Endometrial microvascular endothelial cells (primary cell): Measurements from ENCODE around the gene SCO2. TPM values are rescaled to one million over a fixed set of nuclear protein-coding genes. Genes with fewer than 3 reads are reported as not detected.
"Not testable (repeated sequence)": the region's sequence is repeated elsewhere in the genome, so short reads cannot be mapped to it uniquely, and the experiment has no call there.

Experiments
- in situ Hi-C: cut with HindIII; loops from 2 replicates; pipeline ENCODE4 v1.10.0; 2017; ENCODE audit warnings: low sequenced_read_pairs, low pct_unique_long_range_greater_than_20kb; ENCODE audit errors: inconsistent ontology term
- total RNA-seq: library from RNA; depleted of rRNA; stranded (reverse); fragments of >200 nt; gene quantifications from one replicate; pipeline ENCODE4 v1.2.3, GENCODE V29; 2015; ENCODE audit errors: inconsistent ontology term

Gene SCO2
- total RNA-seq, 1 donor from 2014 or later: 1.1 TPM

DNA sequence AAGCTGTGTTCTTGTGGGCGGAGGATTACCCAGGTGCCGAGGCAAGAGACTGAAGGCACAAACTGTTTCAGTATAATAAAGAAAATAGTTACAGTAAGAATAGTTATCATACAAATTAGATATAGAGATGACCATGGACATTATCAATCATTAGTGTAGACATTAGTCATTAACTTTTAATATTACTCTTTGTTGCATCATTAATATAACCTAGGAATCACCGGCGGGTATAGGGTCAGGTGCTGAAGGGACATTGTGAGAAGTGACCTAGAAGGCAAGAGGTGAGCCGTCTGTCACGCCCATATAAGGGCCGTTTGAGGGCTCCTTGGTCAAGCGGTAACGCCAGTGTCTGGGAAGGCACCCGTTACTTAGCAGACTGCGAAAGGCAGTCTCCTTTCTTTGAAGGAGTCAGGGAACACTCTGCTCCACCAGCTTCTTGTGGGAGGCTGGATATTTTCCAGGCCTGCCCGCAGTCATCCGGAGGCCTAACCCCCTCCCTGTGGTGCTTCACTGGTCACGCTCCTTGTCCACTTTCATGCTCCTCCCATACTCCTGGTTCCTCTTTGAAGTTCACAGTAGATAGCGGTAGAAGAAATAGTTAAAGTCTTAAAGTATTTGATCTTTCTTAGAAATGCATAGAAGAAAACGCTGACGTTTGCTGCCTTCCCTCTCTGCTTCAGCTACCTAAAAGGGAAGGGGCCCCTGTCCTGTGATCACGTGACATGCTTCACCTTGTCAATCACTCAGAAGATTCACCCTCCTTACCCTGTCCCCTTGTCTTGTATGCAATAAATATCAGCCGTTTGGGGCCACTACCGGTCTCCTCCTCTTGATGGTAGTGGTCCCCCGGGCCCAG is 8.7 kb upstream of the SCO2 start:
- in situ Hi-C loops: not testable (repeated sequence)

DNA sequence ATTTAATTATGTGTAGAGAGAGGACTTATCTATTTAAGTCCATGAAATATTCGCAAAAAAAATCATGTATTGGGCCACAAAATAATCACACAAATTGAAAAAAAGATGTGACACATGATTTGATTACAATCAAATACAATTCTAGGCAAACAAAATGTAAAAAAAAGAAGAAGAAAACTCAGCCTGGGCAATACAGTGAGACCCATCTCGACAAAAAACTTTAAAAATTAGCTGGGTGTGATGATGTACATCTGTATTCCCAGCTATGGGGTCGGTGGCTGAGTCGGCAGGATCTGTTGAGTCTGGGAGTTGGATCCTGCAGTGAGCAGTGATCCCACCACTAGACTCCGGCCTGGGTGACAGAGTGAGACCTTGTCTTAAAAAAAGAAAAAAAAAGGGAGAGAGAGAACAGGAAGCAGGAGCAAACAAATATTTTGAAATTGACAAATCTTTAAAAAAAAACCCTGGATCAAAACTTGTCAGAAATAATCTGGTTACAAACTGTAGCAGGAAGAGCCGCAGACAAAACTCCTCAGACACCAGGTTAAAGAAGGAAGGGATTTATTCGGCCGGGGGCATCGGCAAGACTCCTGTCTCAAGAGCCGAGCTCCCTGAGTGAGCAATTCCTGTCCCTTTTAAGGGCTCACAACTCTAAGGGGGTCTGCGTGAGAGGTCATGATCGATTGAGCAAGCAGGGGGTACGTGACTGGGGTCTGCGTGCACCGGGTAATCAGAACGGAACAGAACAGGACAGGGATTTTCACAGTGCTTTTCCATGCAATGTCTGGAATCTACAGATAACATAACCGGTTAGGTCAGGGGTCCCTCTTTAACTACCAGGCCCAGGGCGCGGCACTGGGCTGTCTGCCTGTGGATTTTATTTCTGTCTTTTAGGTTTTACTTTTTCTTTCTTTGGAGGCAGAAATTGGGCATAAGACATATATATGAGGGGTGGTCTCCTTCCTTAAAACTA is 7.7 kb upstream of the SCO2 start:
- in situ Hi-C loops: no loop called here

DNA sequence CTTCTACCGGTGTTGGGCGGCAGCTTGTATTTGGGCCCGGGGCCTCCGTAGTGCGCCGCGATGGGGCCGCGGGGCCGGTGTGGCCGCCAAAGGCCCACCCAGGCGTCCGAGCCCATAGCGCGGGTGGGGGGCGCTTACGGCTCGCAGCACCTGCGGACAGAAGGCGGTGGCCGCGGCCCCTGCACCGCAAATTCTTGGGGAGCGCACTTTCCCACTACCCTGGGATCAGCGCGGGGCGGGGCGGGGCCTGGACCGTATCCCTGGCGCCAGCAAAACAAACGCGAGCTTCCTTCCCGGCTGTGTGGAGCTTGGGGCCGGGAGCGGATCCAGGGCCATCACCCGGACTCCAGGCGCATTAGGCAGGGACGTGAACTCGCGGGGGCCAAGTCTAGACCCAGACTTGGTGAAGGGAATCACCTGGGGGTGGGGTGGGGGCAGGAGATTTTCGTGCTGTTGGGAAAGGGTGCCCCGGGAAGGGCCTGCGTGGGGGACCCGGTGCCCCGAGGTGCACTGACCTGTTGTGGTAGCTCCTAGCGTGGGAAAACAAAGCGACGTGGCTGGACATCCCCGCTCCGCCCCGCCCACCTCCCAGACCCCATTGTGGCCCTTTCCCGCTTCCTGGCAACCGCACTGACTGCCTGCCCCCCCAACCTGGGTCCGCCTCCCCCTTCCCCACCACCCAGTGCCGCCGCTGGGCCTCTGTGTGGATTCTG is 6.7 kb upstream of the SCO2 start:
- in situ Hi-C loops: no loop called here

DNA sequence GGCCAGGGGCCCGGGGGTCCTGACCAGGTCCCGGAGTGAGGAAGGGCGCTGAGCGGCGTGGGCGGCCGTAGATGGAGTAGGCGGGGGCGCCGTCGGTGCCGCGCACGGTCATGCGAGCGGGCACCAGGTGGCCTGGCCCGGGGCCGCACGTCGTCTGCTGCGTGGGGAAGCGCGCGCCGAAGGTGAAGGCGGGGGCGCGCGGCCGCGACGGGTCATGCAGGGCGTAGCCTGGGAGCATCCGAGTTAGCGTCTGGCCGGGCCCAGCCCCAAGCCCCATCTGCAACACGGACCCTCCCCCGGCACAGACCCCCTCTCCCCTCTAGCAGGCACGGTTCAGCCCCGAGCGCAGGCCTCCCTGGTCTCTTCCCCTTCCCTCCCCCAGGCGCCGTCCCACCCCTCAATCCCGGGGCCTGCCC is 6.2 kb upstream of the SCO2 start:
- in situ Hi-C loops: no loop called here

DNA sequence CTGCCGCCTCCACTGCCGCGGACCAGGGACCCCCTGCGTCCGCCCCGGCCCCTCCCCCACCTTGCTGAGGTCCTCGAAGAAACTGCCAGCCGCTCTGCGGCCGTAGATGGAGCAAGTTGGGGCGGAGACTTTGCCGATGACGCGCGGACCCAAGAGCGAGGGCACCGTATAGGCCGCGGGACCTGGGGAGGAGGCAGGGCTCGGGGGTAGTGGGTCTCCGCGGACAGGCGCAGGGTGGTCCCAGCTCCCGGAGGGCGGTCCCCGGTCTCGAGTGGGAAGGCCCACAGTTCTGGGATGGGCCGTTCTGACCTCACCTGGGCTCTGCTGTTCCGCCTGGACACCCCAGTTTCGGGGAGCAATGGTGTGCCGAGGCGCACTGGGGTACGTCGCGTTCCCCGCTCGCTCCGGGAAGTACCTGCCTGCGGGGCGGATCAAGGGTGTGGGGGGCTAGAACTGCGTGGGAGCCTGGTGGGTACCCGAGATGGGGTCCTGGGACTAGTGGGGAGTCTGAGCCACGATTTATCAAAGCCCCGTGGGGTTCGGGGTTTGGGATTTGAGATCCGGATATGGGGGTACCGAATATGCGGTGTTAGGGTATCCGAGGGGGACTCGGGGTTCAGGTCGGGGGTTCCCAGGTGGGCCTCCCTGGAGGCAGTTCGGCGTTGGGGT is 5.6 kb upstream of the SCO2 start:
- in situ Hi-C loops: no loop called here

DNA sequence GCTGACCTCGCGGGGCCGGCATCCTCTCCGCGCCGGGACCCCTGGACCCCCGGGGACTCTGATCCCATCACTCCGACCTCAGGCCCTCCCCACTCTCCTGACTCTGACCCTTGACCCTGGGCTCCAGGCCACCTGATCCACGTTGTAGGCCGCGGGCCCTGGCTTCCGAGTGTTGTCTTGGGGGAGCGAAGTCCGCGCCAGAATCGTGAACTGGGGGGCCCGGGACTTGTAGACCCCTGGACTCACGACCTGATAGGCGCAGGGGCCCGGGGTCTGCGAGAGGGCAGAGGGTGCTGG is 5.1 kb upstream of the SCO2 start:
- in situ Hi-C loops: no loop called here

DNA sequence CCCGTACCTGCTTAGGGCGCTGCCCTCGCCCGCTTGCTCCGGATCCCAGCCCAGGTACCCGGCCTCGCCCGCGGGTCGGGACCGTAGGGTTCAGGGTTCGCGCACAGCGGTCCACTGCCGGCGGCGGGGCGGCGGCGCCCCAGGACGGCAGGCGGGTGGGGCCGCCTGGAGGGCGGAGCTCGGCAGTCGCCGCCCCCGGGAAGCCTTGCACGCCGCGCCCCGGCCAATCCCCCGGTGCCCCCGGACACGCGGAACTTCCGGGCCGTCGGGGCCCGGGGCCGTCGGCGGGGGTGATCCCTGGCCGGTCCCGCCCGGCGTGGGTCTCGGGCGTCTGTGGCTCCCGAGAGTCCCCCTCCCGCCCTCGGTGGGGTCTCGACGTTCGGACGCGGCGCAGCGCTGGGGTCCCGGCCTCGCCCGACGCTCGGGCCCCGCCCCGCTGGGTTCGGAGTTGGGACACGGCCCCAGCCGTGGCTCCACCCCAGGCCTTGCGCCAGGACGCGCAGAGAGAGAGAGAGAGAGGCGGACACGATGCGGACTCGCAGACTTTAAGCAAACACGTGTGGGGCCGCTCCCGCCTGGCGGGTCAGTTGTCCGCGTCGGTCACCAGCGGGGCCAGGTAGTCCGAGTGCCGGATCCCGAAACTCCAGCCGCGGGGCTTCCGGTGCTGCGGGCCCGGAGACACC is 4.6 kb upstream of the SCO2 start, which contains the start of gene TYMP:
Gene TYMP (minus strand): TSS at position 116 of the 683 bp plus-strand sequence. CDS start 303 bp downstream, outside the sequence.
- in situ Hi-C loops: no loop called here

DNA sequence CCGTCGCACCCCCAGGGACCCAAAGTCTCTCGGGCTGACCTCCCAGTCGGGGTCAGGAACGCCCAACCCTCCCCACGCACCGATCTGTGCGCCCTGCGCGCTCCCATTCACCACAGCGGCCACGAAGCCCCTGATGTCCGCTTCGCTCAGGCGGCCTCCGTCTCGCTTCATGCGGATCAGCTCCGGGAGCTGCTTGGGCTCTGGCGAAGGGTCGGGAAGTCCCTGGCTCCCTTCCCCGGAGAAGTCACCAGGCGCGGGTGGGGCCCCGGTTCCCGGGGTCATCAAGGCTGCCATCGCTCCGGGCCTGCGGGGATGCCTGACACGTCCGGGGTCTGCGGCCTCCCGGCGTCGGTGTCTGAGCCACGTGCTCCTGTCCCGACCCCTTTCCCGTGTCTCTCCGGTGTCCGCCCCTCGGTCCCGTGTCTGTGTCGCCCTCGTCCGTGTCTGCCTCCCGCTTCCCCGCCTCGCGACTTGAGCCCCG is 4.1 kb upstream of the SCO2 start:
- in situ Hi-C loops: no loop called here

DNA sequence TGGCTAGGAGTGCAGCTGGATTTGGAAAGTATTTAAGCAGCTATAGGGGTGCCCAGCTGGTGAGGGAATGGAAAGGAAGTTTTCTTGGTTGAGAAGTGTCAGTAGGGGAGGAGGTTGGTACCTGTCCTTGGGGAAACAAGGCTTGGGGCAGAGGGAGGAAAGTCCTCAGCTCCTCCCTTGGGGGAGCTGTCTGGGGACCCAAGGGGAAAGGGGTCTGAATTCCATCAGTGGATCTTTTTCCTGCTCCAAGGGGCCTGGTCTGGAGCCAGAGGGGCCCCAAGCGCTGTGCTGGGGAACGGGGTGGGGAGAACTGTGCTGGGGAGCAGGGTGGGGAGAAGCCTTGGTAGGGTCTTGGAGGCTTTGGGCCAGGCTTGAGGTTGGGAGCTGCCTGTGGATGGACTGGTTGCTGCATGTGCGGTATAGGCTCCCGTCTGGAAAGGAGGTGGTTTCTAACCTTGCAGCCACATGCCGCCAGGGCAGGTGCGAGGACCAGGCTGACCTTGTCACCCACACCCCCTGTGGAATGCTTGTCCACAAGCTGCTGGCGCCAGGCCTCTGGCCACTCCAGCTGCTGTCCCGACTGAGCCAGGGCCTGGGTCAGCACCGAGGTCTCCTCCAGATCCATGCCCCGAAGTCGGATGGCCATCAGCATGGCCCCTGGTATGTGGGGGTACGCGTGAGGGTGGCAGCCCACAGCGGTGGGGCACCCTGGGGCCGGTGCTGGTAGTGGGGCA is 3.5 kb upstream of the SCO2 start:
- in situ Hi-C loops: no loop called here

DNA sequence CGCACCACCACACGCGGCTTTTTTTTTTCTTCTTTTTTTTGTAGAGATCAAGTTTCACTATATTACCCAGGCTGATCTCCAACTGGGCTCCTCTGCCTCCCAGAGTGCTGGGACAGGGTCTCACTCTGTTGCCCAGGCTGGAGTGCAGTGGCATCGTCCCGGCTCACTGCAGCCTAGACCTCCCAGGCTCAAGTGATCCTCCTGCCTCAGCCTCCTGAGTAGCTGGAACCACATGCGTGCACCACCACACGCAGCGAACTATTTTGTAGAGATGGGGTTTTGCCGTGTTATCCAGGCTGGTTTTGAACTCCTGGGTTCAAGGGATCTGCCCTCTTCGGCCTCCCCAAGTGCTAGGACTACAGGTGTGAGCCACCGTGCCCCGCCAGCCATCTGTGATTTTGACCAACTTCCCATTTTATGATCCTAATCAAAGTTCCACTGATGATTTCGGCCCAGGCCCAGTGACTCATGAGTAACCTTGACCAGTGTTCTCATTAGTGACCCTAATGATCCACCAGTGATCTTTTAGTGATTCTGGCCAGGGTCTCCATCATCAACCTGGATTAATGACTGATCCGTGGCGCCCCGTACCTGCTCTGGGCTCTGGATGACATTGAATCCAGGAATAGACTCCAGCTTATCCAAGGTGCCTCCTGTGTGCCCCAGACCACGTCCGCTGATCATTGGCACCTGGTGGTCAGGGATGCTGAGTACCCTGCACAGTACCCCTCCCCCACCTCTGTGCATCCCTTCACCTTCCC is 2.7 kb upstream of the SCO2 start:
- in situ Hi-C loops: no loop called here

DNA sequence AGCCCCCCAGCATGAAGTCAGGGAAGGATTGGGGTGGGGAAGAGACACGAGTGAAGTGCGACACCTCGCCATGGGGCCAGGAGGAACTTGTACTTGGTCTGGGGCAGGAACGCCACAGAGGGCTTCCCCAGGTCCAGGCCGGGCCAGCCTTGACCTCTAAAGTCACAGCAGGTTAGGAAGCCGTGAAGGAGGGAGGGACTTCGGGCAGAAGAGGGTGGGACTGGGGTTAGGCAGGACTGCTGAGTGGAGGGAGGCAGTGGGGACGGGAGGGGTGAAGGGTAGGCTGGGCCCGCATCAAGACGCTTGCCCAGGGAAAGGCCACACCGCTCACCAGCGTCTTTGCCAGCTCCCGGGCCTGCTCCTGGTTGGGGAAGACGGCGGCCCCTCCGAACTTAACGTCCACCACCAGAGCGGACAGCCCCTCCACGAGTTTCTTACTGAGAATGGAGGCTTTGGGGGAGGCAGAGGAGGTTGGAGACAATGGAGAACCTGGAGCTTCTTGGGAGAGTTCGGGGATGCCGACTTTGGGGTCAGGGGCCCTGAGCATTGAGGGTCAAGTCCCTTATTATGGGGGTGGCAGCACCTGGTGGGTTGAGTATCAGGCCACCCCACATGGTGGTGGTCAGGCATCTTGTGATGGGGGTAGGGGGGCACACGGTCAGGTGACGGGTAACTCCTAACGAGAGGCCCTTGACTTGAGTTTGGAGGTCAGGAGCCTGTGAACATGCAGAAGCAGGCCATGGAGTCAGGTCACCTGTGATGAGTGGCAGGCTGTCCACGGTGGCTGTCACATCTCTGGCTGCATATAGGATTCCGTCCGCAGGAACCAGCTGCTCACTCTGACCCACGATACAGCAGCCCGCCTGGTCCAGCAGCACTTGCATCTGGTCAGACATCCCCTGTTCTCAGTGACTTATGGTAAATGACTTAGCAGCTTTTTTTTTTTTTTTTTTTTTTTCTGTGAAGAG is 1.7 kb upstream of the SCO2 start:
- in situ Hi-C loops: no loop called here

DNA sequence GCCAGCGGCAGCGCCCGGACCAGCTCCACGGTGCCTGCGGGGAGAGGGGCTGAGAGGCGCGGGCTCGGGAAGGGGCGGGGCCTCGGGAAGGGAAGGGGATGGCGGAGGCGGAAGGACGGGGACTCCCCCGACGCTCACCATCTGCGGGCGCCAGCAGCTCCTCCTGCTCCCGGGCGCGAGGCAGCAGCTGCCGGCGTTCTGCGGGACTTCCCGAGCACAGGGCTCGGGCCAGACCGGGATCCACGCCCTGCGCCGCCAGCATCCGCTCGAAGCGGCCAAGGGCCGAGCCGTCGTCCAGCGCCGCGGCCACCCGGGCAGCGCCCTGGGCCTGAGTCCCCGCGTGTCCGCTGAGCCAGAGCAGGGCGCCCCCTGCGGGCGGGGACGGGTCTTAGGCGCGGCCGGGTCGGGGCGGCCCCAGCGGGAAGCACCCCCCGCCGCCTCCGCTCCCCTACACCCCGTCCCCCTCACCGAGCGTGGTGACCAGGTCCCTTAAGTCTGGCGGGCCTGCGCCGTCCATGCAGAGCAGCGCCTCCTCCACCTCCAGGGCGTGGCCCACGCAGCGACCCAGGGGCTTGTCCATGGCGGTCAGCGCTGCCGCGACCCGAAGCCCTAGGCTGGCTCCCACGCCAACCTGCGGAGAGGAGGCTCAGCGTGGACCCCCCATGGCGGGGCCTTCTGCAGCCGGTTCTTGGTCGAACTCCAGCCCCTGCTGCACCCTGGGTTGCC is 873 bp upstream of the SCO2 start:
- in situ Hi-C loops: no loop called here

DNA sequence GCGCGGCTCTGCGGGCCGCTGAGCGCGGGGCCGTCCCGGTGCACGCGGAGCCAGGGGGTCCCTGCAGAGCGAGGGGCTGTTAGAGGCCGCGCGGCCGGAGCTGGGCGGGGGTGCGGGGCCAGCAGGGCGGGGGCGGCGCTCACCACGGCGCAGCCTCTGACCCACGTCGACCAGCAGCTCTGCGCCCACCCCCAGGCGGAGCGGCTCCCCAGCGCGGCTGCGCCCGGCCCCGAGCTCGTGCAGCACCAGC is 385 bp upstream of the SCO2 start:
- in situ Hi-C loops: no loop called here

DNA sequence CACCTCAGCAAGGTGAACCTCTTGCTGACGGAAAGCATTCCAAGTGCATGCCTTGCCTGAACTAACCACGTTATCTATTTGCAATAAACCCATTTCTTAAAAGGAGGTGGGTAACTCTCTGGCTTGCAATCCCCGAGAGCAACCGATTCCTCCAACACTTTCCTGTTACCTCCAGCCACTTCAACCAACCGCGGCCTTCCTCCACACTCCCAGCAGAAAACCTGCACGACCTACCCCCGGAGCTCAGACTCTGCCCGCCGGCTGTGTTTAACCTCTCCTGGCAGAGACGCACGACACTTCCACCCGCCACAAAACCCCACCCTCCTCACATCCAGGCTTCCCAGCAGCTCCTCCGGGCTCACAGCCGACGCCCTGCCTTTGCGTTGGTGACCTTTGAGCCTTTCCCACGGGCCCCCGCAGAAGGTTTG is 708 bp downstream of the SCO2 start:
- in situ Hi-C loops: no loop called here
